Stimulated activated CD8-positive, alpha-beta memory T cell treated with anti-CD3 and anti-CD28 coated beads, Interleukin-12 subunit alpha, Interleukin-12 subunit beta, amount 100 ng/mL, for 1 hour (primary cell): ENCODE measurements around the gene USP13.

Experiments
- DNase-seq: peaks from one replicate; pipeline ENCODE4 v3.0.0-alpha.2; 2020; ENCODE audit warnings: low read depth

Gene USP13

DNA sequence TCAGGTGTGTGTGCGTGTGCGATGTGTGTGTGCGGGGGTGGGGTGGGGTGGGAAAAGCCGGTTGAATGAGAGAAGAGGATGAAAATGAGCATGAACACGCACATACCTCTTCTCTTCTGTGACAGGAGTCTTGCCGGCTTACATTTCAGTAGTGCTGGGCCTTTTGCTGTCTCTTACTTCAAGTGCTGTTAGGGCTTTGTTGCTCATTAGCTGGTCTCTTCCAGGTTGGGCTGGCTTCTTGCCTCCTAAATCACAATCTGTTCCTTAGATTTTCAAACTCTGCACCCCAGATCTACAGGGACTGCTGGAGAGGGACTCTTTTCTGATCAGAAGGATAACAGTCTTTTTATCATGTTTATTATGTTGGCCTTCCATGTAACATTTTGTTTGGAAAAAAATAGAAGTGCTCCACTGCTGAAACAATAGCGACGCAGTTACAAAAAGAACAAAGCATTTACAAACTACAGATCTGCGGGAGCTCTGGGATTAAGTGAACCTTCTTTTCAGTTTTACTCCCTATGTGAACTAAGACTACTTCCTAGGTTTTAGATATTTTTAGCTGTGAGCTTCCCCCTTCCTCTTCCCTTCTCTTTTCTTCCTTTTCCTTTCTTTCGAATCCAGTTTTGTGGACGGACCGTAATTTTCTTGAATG is 48.5 kb downstream of the USP13 start:
- no peak for DNase-seq

DNA sequence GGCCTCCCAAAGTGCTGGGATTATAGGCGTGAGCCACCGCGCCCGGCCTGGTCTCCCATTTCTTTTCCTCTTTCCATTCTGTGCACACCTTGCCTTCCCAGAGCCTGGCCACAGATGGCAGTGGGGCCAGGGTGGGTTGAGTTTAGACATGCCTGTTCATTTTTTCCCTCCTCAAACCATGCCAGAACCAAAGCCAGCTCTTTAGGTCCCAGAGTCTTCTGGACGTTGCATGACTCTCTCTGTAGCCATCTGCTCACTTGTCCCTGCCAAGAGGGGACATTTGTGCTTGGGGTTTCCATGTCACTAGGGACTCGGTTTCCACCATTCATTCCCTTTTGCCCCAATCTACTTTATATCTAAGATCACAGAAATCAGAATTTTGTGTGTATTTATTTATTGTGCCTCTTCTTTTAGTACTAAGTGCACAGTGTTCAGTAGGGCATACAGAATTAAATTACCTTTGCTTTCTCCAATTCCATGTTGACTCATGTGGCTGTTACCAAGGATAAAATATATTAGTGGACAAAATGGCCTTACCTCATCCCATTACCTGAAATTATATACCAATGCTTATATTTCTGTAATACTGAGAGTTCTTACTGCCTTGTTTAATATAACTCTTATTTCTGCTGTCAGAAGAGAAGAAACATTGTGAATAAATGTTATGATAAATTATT is 49.6 kb downstream of the USP13 start:
- no peak for DNase-seq

DNA sequence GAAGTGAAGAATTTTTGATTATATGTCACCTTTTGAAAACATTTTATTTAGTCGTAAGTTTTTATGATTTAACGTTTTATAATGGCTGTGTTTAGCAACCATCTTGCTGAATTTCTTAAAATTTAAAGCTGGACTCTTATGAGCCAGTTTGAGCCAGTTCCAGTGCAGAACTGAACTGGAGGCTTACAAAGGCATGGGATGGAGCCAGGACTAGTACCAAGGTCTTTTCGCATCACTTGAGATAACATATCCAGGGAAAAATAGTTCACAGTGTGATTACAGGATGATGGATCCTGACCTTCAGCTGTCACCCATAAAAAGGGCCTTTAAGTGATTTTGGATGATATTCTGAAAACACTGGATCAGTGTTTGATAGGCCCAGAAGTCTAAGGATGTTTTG is 51.0 kb downstream of the USP13 start:
- no peak for DNase-seq

DNA sequence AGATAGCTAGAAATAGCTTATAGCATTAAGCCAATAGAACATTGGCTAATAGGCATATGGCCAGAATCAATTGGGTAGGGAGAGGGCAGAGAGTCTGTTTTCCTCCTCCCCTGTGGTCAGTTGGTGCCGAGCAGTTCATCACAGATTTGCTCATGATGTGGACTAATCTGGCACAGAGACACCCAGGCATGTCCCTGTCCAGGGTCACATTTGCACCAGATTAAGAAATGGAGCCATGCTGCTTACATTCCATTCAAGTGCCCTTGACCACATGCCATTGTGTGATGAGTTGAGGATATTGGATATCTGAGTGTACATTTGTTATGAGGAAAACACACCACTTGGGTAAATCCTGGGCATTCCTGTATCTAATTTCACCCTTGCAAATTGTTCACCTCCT is 53.4 kb downstream of the USP13 start:
- no peak for DNase-seq

DNA sequence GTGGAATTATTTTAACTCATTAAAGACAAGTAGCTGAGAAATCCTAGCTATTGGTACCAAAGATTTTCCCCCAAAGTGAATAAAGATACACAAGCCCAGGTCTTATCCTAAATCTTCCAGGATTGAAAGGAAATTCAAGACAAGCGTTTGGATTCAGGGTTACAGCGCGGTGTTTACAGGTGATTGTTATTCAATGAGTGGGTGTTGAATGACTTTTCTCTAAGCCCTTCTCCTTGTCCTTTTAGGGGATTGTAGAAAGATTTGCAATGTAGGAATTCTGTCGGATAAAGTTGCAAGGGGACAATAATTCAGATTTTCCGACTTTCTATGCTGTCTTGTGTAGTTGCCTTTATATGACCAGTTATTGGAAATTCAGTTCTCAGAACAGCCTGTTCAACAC is 57.2 kb downstream of the USP13 start:
- DNase-seq = no peak

DNA sequence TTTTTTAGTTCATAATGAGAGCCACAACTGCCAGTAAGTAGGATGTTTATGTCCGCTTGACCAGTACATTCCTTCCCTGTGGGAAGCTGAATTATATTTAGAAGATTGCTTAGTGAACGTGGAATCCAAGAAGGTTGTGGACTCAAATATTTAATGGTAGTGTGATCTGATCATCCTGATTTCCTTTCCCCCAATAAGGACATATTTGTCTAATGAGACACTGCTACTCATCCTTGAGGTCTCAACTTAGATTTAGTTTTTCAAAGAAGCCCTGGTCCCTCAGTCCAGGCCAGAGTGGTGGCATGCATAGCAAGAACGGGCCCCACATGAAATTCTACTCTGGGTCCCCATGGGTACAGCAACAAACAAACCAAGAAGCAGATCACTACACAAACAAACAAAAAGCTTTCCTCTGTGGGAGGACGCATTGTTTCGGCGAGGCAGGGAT is 60.8 kb downstream of the USP13 start:
- no peak for DNase-seq

DNA sequence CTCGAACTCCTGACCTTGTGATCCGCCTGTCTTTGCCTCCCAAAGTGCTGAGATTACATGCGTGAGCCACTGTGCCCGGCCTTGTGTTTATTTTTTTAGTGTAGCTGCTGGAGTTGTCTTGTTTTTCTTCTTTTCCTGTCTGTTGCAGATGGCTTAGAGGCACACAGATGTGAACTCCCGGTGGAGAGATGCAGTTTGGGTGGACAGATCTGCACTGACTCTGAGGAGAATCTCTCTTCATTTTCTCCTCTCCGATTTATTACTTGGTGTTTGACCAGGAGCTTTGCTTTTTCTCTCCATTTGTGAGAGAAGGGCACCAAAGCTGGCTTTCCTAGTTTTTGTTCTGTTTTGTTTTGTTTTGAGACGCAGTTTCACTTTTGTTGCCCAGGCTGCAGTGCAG is 62.7 kb downstream of the USP13 start:
- DNase-seq = no peak

DNA sequence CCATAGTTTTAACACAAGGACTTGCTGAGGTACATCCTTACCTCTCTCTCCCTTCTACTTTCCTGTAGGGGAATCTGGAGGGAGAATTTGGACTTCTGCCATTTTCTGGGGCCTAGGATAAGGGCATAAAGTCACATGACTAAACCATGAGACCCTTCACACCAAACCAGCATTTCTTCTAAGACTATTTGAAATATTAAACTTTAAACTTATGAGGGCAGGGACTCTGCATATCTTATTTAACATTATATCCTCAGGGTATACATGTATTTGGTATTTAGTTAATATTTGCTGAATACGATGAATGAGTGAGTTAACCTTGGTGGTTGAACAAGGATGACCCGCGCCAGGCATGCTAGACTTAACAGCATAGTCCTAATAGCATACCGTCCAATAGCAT is 63.4 kb downstream of the USP13 start:
- no peak for DNase-seq

DNA sequence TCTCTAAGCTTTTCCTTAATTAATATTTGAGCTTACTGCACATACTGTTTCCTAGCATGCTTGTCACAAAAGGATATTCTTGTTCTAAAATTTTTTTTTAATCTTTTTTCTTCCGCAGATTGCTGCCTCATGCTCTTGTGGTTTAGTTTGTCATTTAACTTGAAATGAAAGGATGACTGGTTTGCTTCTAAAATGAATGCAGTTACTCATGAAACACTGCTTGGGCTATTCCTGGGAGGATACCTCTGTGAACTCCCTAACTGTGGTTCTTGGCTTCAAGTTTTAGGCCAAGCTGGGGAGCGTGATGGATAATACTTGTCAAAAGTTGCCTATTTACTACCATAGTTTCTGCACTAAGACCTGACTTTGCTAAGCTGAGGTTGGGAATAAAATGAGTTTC is 64.0 kb downstream of the USP13 start:
- DNase-seq = no peak

DNA sequence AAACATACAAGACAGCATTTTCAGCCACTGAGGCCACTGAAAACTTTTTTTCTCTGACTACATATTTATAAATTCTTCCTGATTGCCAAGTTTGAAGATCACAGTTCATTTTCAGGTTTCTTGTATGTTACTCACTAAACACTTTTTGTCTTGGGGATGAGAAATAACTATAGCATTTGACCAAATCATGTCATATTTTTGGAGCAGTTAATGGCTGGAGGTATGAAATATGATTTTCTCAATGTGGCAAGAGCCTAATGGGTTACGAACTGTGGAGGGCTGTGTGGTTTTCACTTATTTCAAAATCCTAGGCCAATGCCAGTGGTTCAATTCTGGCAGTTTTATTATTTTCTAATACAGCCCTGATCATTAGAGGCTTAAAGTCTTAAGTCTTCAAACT is 64.4 kb downstream of the USP13 start:
- no peak for DNase-seq

DNA sequence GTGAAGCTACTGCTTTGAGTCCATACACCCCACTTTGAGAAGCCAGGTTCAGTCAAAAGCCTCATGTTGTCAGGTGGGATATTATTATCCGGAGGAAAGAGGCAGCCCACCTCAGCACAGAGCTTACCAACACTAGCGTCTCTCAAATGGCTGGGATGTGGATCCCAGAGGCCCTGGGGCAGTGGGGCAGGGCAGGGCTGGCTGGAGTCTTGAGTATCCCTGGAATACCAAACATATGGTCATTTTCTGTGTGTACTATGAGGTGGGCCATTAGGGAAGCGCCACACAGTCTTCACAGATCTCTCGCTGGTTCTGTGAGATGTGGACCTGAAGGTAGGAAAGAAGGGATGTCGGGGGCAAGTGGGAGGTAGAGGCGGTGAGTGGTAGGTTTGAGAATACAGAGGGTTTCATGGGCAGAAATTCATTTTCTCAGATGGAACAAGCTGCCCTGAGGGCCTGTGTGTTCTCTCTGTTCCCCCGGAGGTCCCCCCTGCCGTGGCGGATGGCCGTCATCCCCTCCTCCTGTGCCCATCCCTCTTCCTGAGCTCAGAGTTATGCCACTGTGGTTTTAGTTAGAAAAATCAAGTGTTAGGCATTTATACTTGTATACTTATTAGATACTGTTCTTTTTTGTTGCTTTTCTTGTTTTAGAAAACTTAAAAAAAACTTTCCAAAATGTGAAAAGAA is 66.4 kb downstream of the USP13 start:
- DNase-seq = no peak

DNA sequence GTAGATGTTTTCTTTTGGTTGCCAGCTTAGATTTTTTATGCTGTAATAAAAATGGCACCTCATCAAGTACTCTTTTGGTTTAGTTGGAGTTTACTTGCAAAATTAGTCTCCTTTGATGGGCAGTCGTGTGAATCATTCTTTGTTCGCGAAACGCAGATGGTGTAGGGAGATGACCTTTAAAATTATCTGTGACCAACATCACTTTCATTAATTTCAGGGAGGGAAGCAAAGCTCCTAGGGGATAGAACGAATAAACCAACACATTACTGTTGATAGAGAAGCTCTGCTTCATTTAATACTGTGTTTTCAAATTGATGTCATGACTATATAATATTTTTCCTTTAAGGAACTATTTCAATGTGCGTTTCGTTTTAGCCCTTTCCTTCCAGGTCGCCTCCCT is 67.4 kb downstream of the USP13 start:
- no peak for DNase-seq

DNA sequence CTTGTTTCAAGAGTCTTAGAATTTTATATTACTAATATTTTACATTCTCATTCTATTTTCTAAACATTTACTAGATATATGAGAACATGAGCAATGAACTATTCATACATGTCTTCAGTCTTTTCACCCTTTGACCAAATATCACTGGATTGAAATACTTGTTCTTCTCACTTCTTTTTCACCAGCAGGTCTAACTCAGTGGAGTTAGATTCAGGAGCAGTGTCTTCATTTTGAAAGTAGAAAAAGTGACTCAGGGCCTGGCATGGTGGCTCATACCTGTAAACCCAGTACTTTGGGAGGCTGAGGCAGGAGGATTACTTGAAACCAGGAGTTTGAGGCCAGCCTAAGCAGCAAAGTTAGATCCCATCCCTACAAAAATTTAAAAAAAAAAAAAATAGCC is 70.8 kb downstream of the USP13 start:
- no peak for DNase-seq

DNA sequence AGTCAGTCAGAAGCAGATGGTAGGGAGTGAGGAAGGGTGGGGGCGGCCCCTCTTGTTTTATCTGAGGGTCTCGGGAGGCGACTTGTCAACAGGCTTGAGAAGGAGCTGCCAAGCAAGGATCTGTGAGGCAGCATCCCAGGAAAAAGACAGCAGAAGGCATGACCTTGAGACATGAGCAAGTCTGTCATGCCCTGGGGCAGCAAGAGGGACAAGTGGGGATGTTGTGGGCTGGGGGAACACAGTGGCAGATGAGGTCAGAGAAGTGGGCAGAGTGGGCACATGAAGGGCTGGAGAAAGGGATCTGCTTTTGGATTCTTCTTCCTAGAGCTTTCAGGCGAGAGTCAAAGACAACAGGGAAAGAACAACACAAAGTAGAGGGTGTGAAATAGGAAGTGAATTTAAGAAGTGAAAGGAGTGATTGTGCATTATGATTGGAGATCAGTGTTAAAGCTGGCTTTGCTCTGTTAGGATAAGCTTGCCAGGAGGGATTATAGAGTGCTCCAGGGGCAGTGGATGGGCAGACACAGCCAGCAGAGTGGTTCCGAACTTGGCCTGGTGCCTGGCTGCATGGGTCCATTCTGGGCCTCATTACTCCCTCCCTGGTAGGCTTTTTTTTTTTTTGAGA is 73.3 kb downstream of the USP13 start:
- no peak for DNase-seq

DNA sequence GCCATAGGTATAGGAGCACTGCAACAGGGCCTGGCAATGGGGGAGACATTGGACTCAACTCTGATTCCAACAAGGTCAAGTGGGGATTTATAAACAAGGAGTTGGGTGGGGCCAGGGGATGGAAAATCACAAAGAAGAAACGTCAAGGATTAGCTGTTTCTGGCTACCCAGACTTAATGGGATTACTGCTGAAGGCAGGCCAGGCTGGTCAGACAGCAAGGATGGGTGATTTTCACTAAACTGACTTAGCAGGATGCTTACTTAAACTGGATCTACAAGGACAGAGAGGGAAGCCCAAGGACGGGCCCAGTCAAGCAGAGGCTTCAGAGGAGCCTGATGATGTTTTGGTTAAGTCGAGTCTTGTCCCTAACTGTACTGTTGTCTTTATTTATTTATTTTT is 76.2 kb downstream of the USP13 start:
- no peak for DNase-seq

DNA sequence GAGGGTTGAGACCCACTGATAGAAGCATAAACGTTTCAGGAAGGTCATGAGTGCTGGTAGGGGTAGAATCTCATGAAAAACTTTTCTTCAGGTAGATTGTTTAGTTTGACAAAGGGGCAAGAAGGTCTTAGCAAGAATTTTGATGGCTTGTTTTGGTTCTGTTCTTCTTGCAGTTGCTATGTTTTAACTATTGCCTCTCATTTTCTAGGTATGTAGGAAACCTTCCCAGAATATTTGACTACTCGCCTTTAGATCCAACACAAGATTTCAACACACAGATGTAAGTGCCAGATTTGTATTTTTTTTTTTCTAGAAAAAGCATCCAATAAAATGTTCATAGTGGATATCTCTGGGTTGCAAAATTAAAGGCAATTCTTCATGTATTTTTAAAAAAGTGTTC is 77.1 kb downstream of the USP13 start:
- no peak for DNase-seq

DNA sequence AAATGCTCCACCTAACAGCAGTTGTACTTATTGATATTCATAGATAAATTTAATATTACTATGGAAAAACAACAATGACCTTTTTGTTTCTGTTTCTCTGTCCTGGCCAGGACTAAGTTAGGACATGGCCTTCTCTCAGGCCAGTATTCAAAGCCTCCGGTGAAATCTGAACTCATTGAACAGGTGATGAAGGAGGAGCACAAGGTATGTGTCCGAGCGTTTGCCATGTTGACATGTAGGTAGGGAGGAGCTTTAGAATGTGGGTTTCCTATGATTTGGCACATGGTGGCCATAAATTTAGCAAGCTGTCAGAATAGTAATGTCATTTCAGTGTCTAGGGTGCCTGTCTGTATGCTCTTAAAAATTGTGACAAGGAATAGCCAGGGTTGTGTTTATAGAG is 77.7 kb downstream of the USP13 start:
- no peak for DNase-seq

DNA sequence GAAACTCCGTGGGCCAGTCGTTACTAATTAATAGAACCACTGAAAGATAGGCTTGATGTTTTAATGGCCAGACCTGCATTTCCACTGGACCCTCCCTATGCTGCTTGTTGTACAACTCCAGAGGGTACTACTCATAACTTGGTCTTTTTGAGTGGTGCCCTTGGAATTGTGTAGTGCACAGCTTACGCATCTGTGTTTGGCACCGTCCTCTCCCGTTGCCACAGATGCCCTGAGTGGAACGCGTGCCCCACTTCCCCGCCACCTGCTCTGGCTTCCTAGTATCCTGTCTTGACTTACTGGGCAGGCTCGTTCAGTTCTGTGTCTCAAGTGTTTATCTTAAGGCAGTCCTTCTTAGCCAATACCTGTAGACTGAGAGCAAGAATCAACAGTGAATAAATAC is 78.7 kb downstream of the USP13 start:
- no peak for DNase-seq

DNA sequence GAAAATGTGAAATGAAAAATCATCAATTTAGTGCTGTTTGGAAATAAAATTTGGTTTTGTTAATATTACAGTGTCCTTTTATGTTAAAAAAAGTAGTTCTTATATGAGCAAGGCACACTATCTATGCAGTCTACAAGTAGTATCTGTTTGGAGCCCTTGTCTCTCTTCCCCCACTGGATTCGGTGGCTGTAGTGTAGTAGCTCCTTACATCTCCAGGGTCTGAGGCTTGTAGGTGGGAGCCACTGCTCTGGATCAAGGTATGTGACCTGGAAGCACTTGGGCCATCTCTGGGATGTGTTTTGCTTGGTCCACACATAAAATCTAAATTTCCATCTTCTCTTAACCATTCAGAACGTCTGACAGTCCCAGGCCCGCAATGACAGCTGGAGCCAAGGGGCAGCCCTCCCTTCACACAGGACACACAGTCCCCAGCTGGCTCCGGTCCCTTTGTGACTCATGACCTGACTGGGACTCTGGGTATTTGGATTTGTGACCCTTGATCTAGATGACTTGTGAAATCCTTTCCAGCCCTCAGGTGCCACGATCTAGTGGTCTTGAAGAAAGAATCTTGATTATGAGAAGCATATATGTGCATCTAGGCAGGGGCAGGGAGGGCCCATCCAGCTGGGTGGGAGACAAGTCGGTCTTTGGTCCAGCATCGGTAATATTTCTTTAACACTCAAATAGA is 80.0 kb downstream of the USP13 start:
- no peak for DNase-seq

DNA sequence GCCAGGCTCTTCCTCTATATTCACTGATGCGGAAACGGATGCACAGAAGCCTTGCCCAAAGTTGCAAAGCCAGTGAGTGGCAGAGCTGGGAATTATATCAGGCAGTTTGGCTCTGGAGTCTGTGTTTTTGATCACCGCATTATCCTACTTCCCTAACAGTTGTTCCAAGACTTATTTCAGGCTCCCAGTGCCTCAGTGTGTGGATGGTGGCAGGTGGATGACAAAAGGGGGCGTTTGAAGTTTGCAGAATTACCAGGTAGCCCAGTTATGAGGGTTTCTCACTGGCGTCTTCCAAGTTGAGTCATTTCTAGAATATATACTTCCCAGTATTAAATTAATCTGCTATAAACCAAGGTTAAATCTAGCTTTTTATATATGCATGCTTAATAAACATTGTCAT is 81.0 kb downstream of the USP13 start:
- no peak for DNase-seq

DNA sequence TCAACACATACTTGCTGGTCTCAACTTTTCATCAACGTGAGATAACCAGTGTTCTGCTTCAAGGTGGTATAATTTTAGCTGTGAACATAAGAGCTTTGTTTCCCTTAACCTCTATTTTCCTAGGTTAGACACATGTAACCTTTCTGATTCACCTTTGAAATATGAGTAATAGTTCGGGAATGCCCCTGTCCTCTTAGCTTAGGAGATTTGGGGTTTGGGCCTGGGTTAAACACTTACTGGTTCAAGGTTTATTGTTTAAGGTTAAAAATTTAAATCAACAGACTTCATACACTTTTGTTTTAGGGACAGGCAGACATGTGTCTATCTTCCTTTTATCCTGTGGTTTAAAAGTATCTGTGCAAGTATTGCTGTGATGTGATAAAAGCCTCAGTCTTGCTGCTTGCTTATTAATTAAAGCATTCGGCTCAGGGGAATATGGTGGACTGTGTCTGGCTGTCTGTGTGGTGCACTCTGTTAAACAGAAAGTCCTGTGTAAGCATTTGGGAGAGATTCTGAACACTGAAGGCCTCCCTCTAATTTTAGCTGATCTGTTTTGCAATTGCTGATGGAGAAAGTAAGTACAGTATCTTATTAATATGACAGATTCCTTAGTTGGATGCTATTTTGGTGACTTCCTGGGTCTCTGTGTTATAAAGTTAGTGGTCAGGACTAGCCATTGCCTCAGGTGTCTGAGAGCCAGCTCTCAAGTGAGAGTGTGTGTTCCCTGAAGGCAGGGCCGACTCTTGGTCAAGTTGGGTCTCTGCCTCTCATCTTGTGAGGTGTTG is 81.8 kb downstream of the USP13 start:
- DNase-seq = no peak

DNA sequence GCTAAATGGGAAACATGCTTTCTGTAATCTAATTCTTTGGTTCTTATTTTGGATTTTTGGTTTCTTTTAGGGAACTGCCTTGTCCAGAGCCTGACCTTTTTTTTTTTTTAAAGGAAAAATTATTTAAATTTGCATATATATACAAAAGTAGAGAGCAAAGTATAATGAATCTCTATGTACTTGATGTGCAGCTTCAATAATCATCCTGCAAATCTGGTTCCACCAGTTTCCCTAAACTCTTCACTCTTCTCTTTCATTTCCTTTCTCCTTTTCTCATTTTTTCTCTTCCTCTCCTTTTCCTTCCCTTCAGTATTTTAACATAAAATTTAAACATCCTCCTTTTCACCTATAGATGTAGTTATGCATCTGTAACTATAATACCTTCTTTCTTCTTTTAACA is 82.5 kb downstream of the USP13 start:
- DNase-seq = no peak
